ENCODE data around the gene ABCD1. TPM values are rescaled to one million over a fixed set of nuclear protein-coding genes. Genes with fewer than 3 reads are reported as not detected.
A peak's percentile ranks its signal among the peaks of the same experiment; 100 is the strongest.
"Not testable (repeated sequence)": the region's sequence is repeated elsewhere in the genome, so short reads cannot be mapped to it uniquely, and the experiment has no call there.

The ABCD1 gene
- total RNA-seq, 1 donor from 2014 or later: 27.2 TPM

DNA sequence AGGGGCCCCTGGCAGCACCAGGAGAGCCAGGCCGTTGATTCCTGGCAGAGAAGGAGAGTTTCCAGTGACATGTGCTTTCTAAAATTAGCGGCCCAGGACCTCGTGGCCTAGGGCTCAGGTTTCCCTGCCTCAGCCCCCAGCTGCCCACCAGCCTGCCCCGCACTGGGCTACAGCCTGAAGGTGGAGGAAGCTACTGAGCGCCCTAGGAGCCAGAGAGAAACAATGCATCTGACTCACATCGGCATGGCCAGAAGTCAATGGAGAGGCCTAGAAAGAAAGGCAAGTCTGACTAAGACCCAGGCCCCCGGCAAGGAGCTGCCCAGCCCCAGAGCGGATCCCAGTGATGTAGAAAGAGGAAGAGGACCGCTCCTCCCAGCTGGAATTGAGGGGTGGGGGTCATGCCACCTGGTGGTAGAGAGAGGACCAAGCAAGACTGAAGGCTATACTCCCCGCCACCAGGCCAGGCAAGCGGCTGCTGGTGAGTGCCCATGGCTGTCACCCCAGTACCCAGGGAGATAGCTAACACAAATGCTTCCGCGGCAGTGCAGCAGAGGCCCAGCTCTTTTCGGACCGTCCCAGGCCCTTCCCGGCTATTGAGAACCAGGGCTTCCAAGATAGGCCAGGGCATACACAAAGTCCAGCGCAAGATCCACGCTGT, 19.1 kb upstream of the ABCD1 start:
- H3K36me3 Mint-ChIP-seq (ENCODE audit: low read depth, unreplicated experiment); H3K4me3 ChIP-seq (ENCODE audit: insufficient read depth, low read depth, low read length); H3K9me3 Mint-ChIP-seq (ENCODE audit: unreplicated experiment); H3K27me3 ChIP-seq (ENCODE audit: insufficient read depth, low read length); H3K79me2 ChIP-seq (ENCODE audit: insufficient read depth, low read length); H3K27ac ChIP-seq (ENCODE audit: low read depth, low read length); H3K9ac ChIP-seq (ENCODE audit: low read length); H3K4me3 Mint-ChIP-seq (ENCODE audit: unreplicated experiment); H3K4me2 ChIP-seq (ENCODE audit: low read length); H3K9me3 ChIP-seq (ENCODE audit: insufficient read depth, low read depth, low read length); H2AFZ ChIP-seq (ENCODE audit: low read depth, low read length); H3K4me1 Mint-ChIP-seq (ENCODE audit: low read depth, unreplicated experiment); H3K27me3 Mint-ChIP-seq (ENCODE audit: low read depth, unreplicated experiment); H3K4me1 ChIP-seq (ENCODE audit: insufficient read depth, low read length); FAIRE-seq; H4K20me1 ChIP-seq (ENCODE audit: insufficient read depth, low read length); H3K36me3 ChIP-seq (ENCODE audit: insufficient read depth, low read length); H3K27ac Mint-ChIP-seq (ENCODE audit: unreplicated experiment): not testable (repeated sequence)
- peak; percentile 41 for DNase-seq (ENCODE audit: low read depth)

DNA sequence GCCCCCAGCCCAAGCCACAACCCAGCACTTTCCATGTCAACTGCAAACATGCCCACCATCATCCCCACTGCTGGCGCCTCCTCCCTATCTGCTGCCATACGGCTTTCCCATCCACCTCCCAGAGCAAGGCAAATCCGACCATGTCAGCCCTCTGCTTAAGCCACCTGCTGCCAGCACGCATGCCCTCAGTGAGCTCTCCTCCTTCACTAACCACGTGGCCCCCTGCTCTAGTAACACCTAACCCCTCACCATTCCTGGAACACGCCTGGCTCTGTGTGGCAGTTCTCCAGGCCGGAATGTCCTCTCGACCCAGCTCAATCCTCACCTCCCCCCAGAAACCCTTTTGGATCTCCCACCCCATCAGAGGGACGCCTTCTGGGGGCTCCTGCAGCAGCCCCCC, 17.9 kb upstream of the ABCD1 start:
- Histone ChIP-seq H3K4me1 (ENCODE audit: insufficient read depth, low read length) (peaks cover 5% of the 10 kb centered on the region), H4K20me1 (ENCODE audit: insufficient read depth, low read length) (peaks cover 8% of the 10 kb centered on the region), H3K4me2 (ENCODE audit: low read length) (no peak overlapping the region), H3K27me3 (ENCODE audit: insufficient read depth, low read length) (no peaks in the 10 kb centered on the region), H3K4me3 (ENCODE audit: insufficient read depth, low read depth, low read length) (no peak overlapping the region), H2AFZ (ENCODE audit: low read depth, low read length) (no peak overlapping the region), H3K9me3 (ENCODE audit: insufficient read depth, low read depth, low read length) (no peaks in the 10 kb centered on the region), H3K27ac (ENCODE audit: low read depth, low read length) (no peak overlapping the region), H3K9ac (ENCODE audit: low read length) (no peak overlapping the region), H3K36me3 (ENCODE audit: insufficient read depth, low read length) (no peaks in the 10 kb centered on the region), H3K79me2 (ENCODE audit: insufficient read depth, low read length) (no peaks in the 10 kb centered on the region)
- H3K27me3 Mint-ChIP-seq (ENCODE audit: low read depth, unreplicated experiment): no peaks in the 10 kb centered on the region
- DNase-seq (ENCODE audit: low read depth) (no peak), FAIRE-seq (no peak)
- no peak overlapping the region for H3K27ac Mint-ChIP-seq (ENCODE audit: unreplicated experiment)
- TF ChIP-seq, protein P1, sequence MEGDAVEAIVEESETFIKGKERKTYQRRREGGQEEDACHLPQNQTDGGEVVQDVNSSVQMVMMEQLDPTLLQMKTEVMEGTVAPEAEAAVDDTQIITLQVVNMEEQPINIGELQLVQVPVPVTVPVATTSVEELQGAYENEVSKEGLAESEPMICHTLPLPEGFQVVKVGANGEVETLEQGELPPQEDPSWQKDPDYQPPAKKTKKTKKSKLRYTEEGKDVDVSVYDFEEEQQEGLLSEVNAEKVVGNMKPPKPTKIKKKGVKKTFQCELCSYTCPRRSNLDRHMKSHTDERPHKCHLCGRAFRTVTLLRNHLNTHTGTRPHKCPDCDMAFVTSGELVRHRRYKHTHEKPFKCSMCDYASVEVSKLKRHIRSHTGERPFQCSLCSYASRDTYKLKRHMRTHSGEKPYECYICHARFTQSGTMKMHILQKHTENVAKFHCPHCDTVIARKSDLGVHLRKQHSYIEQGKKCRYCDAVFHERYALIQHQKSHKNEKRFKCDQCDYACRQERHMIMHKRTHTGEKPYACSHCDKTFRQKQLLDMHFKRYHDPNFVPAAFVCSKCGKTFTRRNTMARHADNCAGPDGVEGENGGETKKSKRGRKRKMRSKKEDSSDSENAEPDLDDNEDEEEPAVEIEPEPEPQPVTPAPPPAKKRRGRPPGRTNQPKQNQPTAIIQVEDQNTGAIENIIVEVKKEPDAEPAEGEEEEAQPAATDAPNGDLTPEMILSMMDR (IDR thresholded peaks at IDR 0.05; ENCODE audit: insufficient read depth, low read depth, low read length): no peak
- no peak for TF ChIP-seq EZH2 (IDR thresholded peaks at IDR 0.05; ENCODE audit: insufficient read depth, low read length)
- H3K4me1 Mint-ChIP-seq (ENCODE audit: low read depth, unreplicated experiment): peaks cover 6% of the 10 kb centered on the region
- H3K4me3 Mint-ChIP-seq (ENCODE audit: unreplicated experiment): no peak overlapping the region
- H3K36me3 Mint-ChIP-seq (ENCODE audit: low read depth, unreplicated experiment): peaks cover 2% of the 10 kb centered on the region
- no peaks in the 10 kb centered on the region for H3K9me3 Mint-ChIP-seq (ENCODE audit: unreplicated experiment)

DNA sequence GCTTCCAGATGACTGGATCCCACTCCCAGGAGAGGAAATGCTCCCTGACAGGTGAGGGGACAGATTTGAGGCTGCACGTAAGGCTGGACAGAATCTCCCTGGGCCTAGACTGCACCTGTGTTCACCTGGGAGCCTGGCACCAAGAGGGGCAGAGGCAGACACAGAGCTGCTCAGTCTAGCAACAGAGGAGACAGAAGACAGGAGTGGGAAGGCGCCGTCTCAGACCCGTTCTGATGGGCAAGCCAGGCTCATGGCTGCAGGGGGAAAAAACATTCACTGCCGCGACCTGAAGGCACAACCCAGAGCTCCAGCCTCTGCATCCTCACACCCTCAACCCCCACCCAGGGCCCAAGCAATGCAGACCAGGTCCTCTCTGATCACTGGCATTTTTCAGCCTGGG, 17.2 kb upstream of the ABCD1 start:
- H3K27me3 Mint-ChIP-seq (ENCODE audit: low read depth, unreplicated experiment): no peaks in the 10 kb centered on the region
- Histone ChIP-seq H3K9ac (ENCODE audit: low read length) (no peak overlapping the region), H3K4me3 (ENCODE audit: insufficient read depth, low read depth, low read length) (no peak overlapping the region), H3K36me3 (ENCODE audit: insufficient read depth, low read length) (no peaks in the 10 kb centered on the region), H3K9me3 (ENCODE audit: insufficient read depth, low read depth, low read length) (no peaks in the 10 kb centered on the region), H3K4me1 (ENCODE audit: insufficient read depth, low read length) (peaks cover 5% of the 10 kb centered on the region), H3K79me2 (ENCODE audit: insufficient read depth, low read length) (no peaks in the 10 kb centered on the region), H2AFZ (ENCODE audit: low read depth, low read length) (no peak overlapping the region), H3K27me3 (ENCODE audit: insufficient read depth, low read length) (no peaks in the 10 kb centered on the region), H3K4me2 (ENCODE audit: low read length) (no peak overlapping the region), H3K27ac (ENCODE audit: low read depth, low read length) (no peak overlapping the region), H4K20me1 (ENCODE audit: insufficient read depth, low read length) (peaks cover 8% of the 10 kb centered on the region)
- TF ChIP-seq EZH2 (IDR thresholded peaks at IDR 0.05; ENCODE audit: insufficient read depth, low read length): no peak
- TF ChIP-seq, protein P1 (IDR thresholded peaks at IDR 0.05; ENCODE audit: insufficient read depth, low read depth, low read length): no peak
- FAIRE-seq: no peak
- H3K36me3 Mint-ChIP-seq (ENCODE audit: low read depth, unreplicated experiment): peaks cover 2% of the 10 kb centered on the region
- no peak for DNase-seq (ENCODE audit: low read depth)
- H3K4me3 Mint-ChIP-seq (ENCODE audit: unreplicated experiment): no peak overlapping the region
- no peaks in the 10 kb centered on the region for H3K9me3 Mint-ChIP-seq (ENCODE audit: unreplicated experiment)
- H3K4me1 Mint-ChIP-seq (ENCODE audit: low read depth, unreplicated experiment): peaks cover 6% of the 10 kb centered on the region
- no peak overlapping the region for H3K27ac Mint-ChIP-seq (ENCODE audit: unreplicated experiment)

Data from astrocyte (in vitro differentiated cells and primary cell).